Measurements from ENCODE around the gene RGR.

Gene RGR, protein sequence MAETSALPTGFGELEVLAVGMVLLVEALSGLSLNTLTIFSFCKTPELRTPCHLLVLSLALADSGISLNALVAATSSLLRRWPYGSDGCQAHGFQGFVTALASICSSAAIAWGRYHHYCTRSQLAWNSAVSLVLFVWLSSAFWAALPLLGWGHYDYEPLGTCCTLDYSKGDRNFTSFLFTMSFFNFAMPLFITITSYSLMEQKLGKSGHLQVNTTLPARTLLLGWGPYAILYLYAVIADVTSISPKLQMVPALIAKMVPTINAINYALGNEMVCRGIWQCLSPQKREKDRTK

DNA sequence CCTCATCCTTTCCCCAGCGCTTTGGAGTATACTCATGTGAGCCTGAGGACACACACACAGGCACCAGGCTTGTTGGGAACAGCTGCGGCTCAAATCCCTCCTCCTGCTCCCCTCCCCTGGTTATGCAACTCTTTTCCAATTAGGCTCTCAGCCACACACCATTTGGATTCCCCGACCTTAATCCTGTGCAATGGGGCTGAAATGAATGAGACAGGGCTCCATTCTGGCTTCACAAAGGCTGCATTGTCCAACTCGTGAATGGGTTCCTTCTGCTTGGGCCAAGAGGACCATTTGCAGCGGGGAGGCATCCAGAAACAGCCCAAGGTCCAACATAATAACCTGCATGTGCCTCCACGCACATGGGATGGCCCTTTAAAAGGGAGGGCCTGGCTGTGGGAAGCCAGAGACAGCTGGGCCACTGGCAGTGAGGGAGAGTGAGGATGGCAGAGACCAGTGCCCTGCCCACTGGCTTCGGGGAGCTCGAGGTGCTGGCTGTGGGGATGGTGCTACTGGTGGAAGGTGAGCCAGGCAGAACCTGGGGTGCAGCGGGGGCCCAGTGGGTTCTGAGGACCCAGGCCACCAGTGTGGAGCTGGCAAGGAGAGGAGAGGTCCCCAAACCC, at the start of gene RGR:
RGR (plus strand) TSS at position 403 of the 620 bp plus-strand sequence; CDS start at position 441, 38 bp downstream.
- DNase-seq (ENCODE audit: low read depth in 2 of 2) = no peak

DNA sequence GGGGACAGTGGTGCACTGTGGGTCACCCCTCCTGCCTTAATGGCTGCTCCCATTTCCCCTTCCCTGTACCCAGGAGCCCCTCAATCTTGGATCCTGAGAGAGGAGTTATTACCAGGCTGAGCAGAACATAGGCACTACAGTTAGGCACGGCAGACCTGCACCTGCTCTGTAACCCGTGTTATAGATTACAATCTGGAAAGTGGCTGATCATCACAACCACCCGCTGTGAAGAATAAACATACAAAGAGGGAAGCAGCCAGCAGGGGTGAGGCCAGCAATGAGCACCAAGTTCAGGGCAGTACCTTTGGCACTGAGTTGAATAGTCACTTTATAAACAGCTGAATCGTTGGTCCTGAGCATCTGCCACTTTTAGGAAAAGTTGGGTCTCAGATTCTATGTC, 48.8 kb upstream of the RGR start:
- no peak for DNase-seq (ENCODE audit: low read depth in 2 of 2)

DNA sequence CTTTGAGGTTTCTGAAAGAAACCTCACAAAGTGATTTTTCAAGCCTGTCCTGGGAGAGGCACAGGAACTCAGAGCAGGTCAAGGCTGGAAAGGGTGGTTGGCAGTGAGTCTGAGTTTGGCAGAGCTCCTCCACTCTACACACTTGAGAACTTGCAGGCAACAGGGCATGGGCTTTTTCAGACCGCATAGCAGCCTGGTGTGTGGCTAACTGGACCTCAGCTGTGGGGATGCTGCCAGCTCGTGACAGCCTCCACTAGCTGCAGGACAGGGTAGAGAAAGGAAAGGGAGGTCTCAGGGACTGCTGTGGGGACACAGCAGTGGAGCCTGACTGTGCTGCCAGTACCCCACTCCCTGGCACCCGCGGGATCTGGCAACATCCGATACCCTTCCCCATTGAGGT, 47.9 kb upstream of the RGR start:
- DNase-seq (ENCODE audit: low read depth in 2 of 2) = no peak

DNA sequence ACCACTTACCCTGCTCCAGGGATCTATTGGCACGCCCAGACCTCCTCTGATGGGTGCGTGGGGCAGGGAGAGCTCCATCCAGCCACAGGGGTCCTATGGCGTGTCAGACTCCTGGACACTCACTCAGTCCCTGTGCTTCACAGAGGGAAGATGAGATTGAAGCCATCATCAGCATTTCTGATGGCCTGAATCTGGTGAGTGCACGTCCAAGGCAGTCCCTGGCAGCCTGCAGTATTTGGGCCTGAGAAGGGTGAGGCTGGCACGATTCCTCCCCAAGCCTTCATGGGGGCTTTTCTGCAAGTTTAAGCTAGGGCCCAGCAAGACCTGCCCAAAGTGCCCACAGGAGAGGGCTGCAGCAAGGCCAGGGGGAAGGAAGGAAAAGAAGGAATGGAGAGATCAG, 47.2 kb upstream of the RGR start:
- no peak for DNase-seq (ENCODE audit: low read depth in 2 of 2)

DNA sequence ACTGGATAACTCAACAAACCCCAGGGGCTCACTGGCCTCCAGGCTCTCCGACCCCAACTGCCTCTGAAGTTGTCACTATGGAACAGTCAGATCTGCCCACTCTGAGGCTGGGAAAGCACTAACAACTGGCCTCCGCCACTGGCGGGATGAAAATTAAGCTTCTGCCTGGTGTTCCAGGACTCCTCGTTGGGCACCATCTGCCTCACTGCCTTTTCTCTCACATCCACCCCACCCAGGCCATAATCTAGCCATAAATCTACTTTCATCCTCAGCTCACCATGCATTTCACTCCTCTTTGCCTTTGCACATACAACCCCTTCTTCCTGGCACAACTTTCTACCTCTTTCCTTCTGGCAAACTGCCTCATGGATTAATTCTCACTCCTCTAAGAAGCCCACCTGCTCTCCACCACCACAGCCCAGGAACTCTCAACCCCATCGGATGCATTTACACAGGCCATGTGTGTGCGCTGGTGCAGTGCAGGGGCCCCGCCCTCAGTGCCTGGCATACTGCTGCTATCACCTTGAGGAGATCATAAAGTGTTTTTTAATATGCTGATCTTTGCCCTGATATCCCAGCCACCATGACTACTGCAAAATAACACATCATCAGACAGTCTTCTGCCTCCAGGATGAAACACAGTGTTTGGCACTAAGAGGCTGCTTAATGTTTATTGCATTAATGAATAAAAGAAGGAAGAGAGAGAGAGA, 46.5 kb upstream of the RGR start:
- no peak for DNase-seq (ENCODE audit: low read depth in 2 of 2)

DNA sequence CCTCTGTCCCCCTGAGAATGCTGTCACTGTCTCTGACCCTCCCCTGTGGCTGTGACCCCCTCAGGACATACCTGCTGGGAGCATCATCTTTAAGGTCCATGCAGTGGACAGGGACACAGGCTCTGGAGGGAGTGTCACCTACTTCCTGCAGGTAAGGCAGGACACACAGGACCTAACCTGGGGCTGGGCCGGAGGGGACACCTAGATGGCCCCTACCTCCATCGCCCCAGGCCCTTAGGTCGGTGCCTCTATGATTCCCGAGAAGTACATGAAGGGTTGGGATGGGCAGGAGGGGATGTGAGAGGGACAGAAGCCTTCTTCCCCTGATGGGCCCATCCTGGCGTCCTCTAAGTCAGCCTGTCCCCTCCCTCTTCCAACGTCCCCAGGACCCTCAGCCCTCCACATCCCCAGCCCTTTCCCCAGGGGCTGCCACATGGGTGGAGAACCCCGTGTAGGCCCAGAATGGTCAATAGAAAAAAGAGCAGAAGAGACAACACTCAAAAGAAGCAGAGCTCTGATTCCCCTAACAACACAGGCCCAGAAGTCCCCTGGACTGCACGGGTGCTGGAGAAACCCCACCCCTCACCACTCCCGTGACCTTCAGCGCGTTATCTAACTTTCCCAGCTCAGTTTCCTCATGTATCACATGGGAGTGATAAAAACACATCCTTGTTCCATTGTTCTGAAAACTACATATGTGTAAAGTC, 44.2 kb upstream of the RGR start:
- DNase-seq (ENCODE audit: low read depth in 2 of 2) = no peak

DNA sequence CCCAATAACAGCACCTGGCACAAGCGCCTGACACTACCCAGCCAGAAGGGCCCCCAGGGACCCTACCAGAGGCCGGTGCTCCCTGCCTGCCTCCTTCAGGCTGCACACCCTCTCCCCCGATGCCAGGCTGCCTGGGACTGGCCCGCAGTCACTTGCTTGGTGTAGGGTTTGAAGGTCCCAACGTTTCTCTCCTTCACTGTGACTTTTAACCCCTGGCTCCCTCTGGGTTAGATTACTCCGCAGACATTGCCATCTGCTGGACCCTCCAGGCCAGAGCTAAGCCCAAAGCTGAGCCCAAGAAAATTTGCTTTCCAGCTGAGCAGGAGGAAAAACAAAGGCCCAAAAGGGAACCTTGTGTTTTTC, 43.6 kb upstream of the RGR start:
- no peak for DNase-seq (ENCODE audit: low read depth in 2 of 2)

DNA sequence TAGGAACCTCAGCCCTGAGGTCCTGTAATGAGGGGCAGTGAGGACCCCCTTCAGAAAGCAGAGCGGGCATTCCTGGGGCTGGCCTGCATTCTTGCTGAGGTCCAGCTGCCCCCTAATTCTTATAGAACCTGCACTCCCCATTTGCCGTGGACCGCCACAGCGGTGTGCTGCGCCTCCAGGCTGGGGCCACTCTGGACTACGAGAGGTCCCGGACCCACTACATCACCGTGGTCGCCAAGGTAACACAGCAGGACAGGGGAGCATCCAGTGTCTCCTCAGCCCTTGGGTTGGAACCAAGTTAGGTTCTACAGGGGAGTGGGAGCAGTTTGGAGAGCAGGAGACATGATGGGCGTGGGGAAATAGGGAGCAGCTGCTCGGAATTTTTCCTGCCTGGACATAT, 43.2 kb upstream of the RGR start:
- no peak for DNase-seq (ENCODE audit: low read depth in 2 of 2)

DNA sequence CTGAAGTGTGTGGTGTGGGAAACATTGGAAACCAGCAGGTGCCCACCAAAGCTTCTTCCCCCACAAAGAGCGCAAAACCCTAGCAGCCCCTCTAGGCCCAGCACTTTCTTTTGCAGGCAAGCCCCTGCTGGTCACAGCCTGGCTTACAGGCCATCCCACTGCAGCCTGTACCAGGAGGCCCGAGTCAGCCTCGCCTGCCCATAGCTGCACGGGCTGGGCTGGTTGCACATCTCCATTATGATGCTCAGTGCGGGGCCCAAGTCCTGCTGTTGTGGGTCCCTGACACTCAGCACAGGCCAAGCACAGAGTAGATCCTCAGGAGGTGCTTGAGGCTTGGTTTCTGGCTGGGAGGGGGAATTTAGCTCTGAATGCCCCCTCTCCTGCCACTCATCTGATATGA, 42.5 kb upstream of the RGR start:
- no peak for DNase-seq (ENCODE audit: low read depth in 2 of 2)

DNA sequence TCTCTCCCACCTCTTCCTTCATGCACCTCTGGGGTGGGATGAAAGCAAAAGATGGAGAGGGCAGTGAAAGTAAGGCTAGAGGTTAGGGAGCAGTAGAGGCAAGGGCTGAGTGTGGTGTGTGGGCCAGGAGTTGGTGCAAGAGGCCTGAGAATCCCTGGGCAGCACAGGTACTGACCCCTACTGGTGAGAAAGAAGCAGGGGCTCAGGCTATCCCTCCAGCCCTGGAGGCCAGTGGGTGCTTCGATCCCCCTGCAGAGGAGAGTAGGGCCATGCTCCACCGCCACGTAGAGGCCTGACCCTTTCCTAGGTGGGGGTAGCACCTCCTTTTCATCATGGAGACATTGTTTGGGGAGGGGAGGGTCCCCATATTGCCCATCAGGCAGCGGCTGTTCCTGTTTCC, 40.7 kb upstream of the RGR start:
- no peak for DNase-seq (ENCODE audit: low read depth in 2 of 2)

DNA sequence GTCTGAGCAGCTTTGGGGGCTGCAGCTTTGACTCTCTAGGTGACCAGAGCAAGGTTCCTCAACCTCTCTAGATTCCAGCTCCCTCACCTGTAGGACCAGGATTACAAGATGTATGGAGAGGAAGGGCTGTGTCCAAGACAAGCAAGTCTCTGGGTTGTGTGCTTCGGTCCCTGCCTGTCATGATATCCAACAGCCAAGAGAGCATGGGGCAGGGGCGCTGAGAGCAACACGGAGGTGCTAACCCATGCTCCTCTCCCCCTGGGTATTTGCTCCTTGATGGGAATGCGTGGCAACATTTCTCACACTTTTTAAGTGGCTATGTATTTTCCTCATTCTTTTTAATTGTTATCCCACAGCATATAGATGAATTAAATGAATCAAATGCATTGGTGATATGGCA, 40.2 kb upstream of the RGR start:
- no peak for DNase-seq (ENCODE audit: low read depth in 2 of 2)

DNA sequence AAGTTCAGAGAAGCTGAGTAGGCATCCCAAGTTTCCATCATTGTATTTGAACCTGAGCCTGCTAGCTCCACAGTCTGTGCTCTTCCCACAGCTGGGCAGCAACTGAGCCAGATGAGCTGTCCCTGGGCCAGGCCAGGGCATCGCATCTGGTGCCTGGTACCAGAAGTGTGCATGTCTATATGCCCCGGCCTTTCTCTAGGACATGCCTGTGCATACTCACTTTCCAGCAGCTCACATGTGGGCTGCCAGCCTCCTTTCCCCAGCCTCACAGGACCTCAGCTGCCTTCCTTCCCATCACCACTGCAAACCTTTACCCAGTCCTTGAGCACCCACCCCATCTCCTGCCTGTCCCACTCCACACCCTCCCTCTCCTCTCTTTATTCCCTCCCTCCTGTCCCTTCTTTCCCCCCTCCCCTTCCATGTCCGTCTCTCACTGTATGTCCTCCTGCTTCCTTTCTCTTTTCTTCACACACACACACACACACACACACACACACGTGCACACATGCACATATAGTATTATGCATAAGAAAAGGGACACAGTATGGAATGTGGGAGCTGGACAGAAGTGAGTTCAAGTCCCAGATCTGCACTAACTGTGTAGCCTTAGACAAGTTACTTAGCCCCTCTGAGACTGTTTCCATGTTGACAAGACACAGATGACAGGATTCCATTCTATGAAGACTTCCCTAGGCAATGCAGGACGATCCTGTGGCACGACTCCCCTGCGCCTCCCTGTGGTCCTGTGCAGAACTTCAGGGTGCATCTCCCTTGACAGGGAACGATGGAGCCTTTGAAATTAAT, 39.6 kb upstream of the RGR start:
- peak in 1 of 2 experiments; percentile 0 for DNase-seq (ENCODE audit: low read depth in 2 of 2)

DNA sequence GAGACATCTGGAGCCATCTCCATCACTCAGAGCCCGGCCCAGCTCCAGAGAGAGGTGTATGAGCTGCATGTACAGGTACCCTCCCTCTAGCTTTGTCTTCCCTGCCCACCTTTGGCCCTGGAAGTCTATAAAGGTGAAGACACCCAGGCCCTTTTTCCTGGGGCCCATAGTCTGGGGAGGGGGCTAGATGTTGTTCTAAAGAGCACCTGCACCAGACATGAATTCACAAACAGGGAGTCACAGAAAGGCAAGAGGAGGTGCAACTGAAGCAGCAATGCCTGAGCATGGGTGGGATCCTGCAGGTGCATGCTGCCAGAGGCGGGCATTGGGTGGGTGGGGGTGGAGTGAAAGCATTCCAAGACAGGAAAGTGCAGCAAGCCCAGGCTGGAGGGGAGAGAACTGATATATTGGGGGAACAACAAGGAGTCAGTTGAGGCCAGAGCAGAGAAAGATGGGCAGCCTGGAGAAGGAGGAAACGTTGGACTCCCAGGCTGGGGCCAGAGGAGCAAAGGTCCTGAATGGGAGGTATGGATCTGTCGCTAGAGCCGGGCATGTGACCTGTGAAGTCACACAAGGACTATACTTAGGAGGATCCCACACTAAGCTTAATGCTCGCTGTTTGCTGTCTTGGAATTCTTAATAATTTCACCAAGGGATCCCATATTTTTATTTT, 38.9 kb upstream of the RGR start:
- no peak for DNase-seq (ENCODE audit: low read depth in 2 of 2)

DNA sequence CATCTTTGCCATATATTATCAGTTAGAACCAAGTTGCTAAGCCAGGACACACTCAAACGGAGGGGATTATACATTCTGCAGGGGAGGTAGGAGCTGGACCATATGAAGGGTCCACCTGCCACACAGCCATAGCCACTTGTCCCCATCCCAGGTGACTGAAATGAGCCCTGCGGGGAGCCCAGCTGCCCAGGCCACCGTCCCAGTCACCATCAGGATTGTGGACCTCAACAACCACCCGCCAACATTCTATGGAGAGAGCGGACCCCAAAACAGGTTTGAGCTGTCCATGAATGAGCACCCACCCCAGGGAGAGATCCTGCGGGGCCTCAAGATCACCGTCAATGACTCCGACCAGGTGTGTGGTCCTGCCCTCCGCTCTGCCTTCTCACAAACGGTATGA, 36.8 kb upstream of the RGR start:
- no peak for DNase-seq (ENCODE audit: low read depth in 2 of 2)

DNA sequence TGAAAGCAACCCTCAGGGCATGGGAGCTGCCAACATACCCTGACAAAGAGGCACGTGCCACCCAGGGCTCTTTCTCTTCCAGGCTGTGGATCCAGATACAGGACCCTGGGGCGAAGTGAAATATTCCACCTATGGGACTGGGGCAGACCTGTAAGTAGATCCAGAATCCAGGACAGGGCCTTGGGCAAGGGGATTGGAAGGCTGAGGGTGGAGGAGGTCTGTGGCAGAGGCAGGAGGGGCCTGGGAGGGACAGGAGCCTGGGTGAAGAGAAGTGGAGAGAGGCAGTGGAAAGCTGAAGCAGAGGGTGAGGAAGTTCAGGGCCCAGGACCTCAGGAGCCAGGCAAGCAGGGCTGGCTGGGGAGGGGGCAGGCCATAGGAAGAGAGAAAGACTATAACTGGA, 33.3 kb upstream of the RGR start:
- DNase-seq (ENCODE audit: low read depth in 2 of 2) = no peak

DNA sequence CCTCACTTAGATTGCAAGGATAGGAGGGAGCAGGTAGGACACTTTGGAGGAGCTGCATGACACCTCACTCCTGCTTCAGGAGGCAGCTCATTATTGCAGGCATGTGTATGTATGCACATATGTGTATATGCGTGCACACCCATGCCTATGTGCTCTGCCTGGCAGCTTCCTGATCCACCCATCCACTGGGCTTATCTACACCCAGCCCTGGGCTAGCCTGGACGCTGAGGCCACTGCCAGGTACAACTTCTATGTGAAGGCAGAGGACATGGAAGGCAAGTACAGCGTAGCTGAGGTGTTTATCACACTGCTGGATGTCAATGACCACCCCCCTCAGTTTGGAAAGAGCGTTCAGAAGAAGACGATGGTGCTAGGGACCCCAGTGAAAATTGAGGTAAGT, 32.8 kb upstream of the RGR start:
- DNase-seq (ENCODE audit: low read depth in 2 of 2) = no peak

DNA sequence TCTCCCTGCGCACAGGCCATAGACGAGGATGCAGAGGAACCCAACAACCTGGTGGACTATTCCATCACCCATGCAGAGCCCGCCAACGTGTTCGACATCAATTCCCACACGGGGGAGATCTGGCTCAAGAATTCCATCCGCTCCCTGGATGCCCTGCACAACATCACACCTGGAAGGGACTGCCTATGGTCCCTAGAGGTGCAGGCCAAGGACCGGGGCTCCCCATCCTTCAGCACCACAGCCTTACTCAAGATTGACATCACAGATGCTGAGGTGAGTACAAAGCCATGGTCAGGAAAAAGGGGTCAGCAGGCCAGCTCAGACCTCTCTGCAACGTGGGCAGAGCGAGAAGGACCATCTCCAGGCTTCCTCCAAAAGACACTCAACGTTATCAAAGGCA, 31.8 kb upstream of the RGR start:
- no peak for DNase-seq (ENCODE audit: low read depth in 2 of 2)

DNA sequence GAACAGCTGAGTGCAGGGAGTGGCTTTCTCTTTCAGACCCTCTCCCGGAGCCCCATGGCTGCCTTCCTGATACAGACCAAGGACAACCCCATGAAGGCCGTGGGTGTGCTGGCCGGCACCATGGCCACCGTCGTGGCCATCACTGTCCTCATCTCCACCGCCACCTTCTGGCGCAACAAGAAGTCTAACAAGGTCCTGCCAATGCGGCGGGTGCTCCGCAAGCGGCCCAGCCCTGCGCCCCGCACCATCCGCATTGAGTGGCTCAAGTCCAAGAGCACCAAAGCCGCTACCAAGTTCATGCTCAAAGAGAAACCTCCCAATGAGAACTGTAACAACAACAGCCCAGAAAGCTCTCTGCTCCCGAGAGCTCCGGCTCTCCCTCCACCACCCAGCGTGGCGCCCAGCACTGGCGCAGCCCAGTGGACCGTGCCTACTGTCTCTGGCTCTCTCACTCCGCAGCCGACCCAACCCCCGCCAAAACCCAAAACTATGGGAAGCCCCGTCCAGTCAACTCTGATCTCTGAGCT, 30.7 kb upstream of the RGR start:
- DNase-seq (ENCODE audit: low read depth in 2 of 2) = no peak

DNA sequence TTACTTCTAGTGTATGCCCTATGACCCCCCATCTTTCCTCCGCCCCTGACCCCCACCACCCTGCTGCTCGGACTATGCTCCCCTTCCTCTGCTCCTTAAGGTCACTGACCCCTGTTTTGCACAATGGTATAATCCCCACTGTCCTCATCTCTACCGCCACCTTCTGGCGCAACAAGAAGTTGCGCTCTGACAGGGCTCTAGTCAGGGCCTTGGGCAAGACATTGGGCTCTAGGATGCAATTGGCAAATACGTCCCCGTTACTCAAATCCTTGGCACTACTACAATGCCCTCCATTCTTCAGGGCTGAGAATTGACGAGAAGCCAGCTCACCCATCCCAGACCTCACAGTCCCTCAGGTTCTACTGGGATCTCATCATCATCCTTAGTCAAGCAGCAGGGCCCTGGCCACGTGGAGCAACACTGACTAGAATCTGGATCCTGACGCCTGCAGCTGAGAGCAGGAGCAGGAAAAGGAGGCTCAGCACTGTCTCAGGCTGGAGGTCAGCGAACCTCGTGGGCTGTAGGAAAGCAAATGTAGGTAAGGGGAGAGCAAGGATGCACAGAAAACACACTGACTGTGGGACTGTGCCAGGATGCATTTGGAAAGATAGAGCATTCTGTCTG, 30.1 kb upstream of the RGR start:
- no peak for DNase-seq (ENCODE audit: low read depth in 2 of 2)

DNA sequence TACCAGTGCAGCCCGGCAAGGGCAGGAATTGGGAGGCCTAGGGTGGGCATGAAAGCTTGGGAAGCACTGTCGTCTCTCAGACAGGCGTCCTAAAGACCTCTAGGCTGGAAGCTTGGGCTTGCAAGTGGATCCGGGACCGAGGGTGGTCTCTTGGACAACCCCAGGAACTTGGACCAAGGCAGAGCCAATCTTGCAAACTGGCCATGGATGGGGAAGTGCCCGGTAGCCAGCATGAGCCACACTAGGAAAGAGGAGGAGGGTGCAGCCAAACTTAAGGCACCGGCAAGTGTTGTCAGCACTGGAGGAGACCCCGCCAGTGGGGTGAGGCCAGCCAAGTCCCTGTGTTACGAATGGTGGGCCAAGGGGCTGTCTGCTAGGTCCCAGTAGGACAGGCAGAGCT, 28.0 kb upstream of the RGR start:
- DNase-seq (ENCODE audit: low read depth in 2 of 2) = no peak

DNA sequence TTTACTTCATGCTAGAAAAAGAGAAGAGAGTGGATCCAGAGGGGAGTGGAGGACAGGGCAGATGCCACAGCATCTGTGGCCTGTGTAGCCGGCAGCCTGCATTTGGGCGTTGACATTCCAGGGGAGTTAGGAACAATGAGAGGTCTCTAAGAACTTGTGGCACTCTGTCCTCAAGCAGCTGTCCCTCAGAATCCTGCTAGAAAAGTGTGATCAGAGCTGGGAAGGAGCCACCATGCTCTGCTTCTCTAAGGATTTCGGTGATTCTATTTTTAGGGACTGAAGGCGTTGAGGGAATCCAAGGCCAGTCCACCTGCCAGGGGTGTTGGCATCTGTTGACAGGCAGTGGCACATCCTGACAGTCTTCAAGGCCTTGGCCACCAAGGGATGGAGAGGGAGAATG, 27.1 kb upstream of the RGR start:
- no peak for DNase-seq (ENCODE audit: low read depth in 2 of 2)

Data from fibroblast of skin of left quadriceps (primary cell).